ENCODE results near the gene ATRIP.
A peak's percentile ranks its signal among the peaks of the same experiment; 100 is the strongest.
"Not testable (repeated sequence)": the region's sequence is repeated elsewhere in the genome, so short reads cannot be mapped to it uniquely, and the experiment has no call there.

Gene ATRIP

GRCh38 chr3:48446425-48447193, at the start of gene ATRIP:
TSS of gene ATRIP (plus strand) at chr3:48446737. CDS start at chr3:48446846, 109 bp downstream.
- DNase-seq: peak; percentile 85

GRCh38 chr3:48397767-48398681, 48.5 kb upstream of the ATRIP start:
- no peak for DNase-seq

GRCh38 chr3:48398701-48399386, 47.7 kb upstream of the ATRIP start:
- no peak for DNase-seq

GRCh38 chr3:48399387-48400172, 47.0 kb upstream of the ATRIP start:
- DNase-seq: no peak

- DNase-seq: peak; percentile 39
Measured at GRCh38 chr3:48400824-48401433, 45.6 kb upstream of the ATRIP start.

- not testable (repeated sequence) for DNase-seq
Measured at GRCh38 chr3:48401434-48401901, 45.1 kb upstream of the ATRIP start.

GRCh38 chr3:48402281-48402732, 44.2 kb upstream of the ATRIP start:
- DNase-seq: peak; percentile 74

GRCh38 chr3:48402907-48403306, 43.6 kb upstream of the ATRIP start:
- no peak for DNase-seq

- no peak for DNase-seq
Measured at GRCh38 chr3:48403533-48404439, 42.8 kb upstream of the ATRIP start.

GRCh38 chr3:48404440-48405342, 41.8 kb upstream of the ATRIP start:
- DNase-seq: no peak

GRCh38 chr3:48405343-48405881, 41.1 kb upstream of the ATRIP start:
- no peak for DNase-seq

GRCh38 chr3:48405971-48406370, 40.6 kb upstream of the ATRIP start:
- no peak for DNase-seq

- DNase-seq: no peak
Measured at GRCh38 chr3:48406443-48407431, 39.8 kb upstream of the ATRIP start.

- no peak for DNase-seq
Measured at GRCh38 chr3:48407542-48408099, 38.9 kb upstream of the ATRIP start.

- DNase-seq: no peak
Measured at GRCh38 chr3:48408823-48409281, 37.7 kb upstream of the ATRIP start.

- DNase-seq: no peak
Measured at GRCh38 chr3:48409291-48410201, 37.0 kb upstream of the ATRIP start.
